MM.1S (cell line): ENCODE data around the gene IPO7.
"Not testable (repeated sequence)": the region's sequence is repeated elsewhere in the genome, so short reads cannot be mapped to it uniquely, and the experiment has no call there.

Source experiments
- DNase-seq: peaks from one replicate; pipeline ENCODE4 v3.0.0-alpha.2; 2015
- H2AFZ ChIP-seq: fragments of 300-600 bp; sonication (generic); 2 replicates; pipeline ENCODE4 v1.6.0; 2016; ENCODE audit warnings: antibody characterized with exemption, low read length
- H3F3A ChIP-seq: fragments of 300-600 bp; sonication (generic); 2 replicates; pipeline ENCODE4 v1.6.1; 2016; ENCODE audit warnings: mild to moderate bottlenecking, antibody characterized with exemption, low read length, moderate library complexity, mixed read lengths; ENCODE audit not compliant: insufficient read depth
- H3K27ac ChIP-seq: fragments of 300-600 bp; sonication (generic); 2 replicates; pipeline ENCODE4 v1.5.1; 2016; ENCODE audit warnings: mild to moderate bottlenecking, low read length
- H3K27me3 ChIP-seq: fragments of 300-600 bp; sonication (generic); replicated peaks from 2 replicates; pipeline ENCODE4 v1.6.0; 2016; ENCODE audit warnings: low read length; ENCODE audit not compliant: insufficient read depth
- H3K36me3 ChIP-seq: fragments of 300-600 bp; sonication (generic); replicated peaks from 2 replicates; pipeline ENCODE4 v1.6.1; 2016; ENCODE audit warnings: mild to moderate bottlenecking, low read length, mixed read lengths; ENCODE audit not compliant: insufficient read depth
- H3K4me1 ChIP-seq: fragments of 300-600 bp; sonication (generic); 2 replicates; pipeline ENCODE4 v1.6.1; 2016; ENCODE audit warnings: low read length, mixed read lengths
- H3K4me2 ChIP-seq: fragments of 300-600 bp; sonication (generic); 2 replicates; pipeline ENCODE4 v1.6.0; 2016; ENCODE audit warnings: low read depth, low read length
- H3K4me3 ChIP-seq: fragments of 300-600 bp; sonication (generic); 2 replicates; pipeline ENCODE4 v1.5.1; 2016; ENCODE audit warnings: low read length, mixed read lengths
- H3K79me2 ChIP-seq: fragments of 300-600 bp; sonication (generic); 2 replicates; pipeline ENCODE4 v1.6.1; 2016; ENCODE audit warnings: mixed run types, low read length, mixed read lengths
- H3K9ac ChIP-seq: fragments of 300-600 bp; sonication (generic); 2 replicates; pipeline ENCODE4 v1.6.1; 2016; ENCODE audit warnings: low read length, mixed read lengths
- H3K9me2 ChIP-seq: fragments of 300-600 bp; sonication (generic); replicated peaks from 2 replicates; pipeline ENCODE4 v1.6.1; 2016; ENCODE audit warnings: mild to moderate bottlenecking, low read length, mixed read lengths; ENCODE audit not compliant: insufficient read depth
- H3K9me3 ChIP-seq: fragments of 300-600 bp; sonication (generic); replicated peaks from 2 replicates; pipeline ENCODE4 v1.6.1; 2016; ENCODE audit warnings: mild to moderate bottlenecking, low read length, mixed read lengths; ENCODE audit not compliant: insufficient read depth
- H4K20me1 ChIP-seq: fragments of 300-600 bp; sonication (generic); 2 replicates; pipeline ENCODE4 v1.6.1; 2016; ENCODE audit warnings: mild to moderate bottlenecking, low read length, moderate library complexity, mixed read lengths; ENCODE audit not compliant: insufficient read depth
- CTCF ChIP-seq: fragments of 300-600 bp; sonication (generic); IDR thresholded peaks from 2 replicates; pipeline ENCODE4 v1.5.1; 2016; ENCODE audit warnings: antibody characterized with exemption, low read length, mixed read lengths
- EZH2 ChIP-seq: fragments of 300-600 bp; sonication (generic); optimal IDR thresholded peaks from 2 replicates; pipeline ENCODE3; 2017; ENCODE audit warnings: low read depth, mild to moderate bottlenecking, antibody characterized with exemption, low read length, mixed read lengths
- EZH2phosphoT487 ChIP-seq: fragments of 300-600 bp; sonication (generic); IDR thresholded peaks from 2 replicates; pipeline ENCODE4 v1.6.1; 2018; ENCODE audit warnings: antibody characterized with exemption, low read length

The IPO7 gene

GRCh38 chr11:9399466-9399865, 15.0 kb downstream of the IPO7 start:
- TF ChIP-seq EZH2 (no peak), EZH2phosphoT487 (no peak), CTCF (no peak)
- Histone ChIP-seq H4K20me1 (peaks cover 70% of the 10 kb centered on the region), H3K4me2 (no peak overlapping the region), H3K4me1 (no peaks in the 10 kb centered on the region), H3K27me3 (no peaks in the 10 kb centered on the region), H3K27ac (no peak overlapping the region), H3F3A (no peaks in the 10 kb centered on the region), H3K9me2 (no peaks in the 10 kb centered on the region), H3K9me3 (no peaks in the 10 kb centered on the region), H3K4me3 (no peak overlapping the region), H3K36me3 (peaks cover 5% of the 10 kb centered on the region; the same call in 1 of the 2 replicates), H2AFZ (no peak overlapping the region), H3K79me2 (peaks cover 100% of the 10 kb centered on the region), H3K9ac (no peak overlapping the region)
- DNase-seq = no peak

- H2AFZ ChIP-seq, H3K4me3 ChIP-seq, H3K9me3 ChIP-seq, H3F3A ChIP-seq, H3K9me2 ChIP-seq, H3K36me3 ChIP-seq, H3K4me2 ChIP-seq, DNase-seq, H3K27me3 ChIP-seq, H3K9ac ChIP-seq, H3K27ac ChIP-seq, H3K4me1 ChIP-seq: not testable (repeated sequence)
- H4K20me1 ChIP-seq = peaks cover 51% of the 10 kb centered on the region
- H3K79me2 ChIP-seq = peaks cover 100% of the 10 kb centered on the region
These were observed 17.4 kb downstream of the IPO7 start for GRCh38 chr11:9401884-9402283.

- Histone ChIP-seq H3K27me3 (no peaks in the 10 kb centered on the region), H3K36me3 (peaks cover 46% of the 10 kb centered on the region), H3K79me2 (peaks cover 6% of the 10 kb centered on the region; the same call in 1 of the 2 replicates), H2AFZ (no peak overlapping the region), H3F3A (0 out of 2 replicates have a peak, but pooled peaks cover 4% of the 10 kb centered on the region), H3K9ac (no peak overlapping the region), H3K9me3 (no peaks in the 10 kb centered on the region), H3K4me1 (no peaks in the 10 kb centered on the region), H3K27ac (no peak overlapping the region), H3K9me2 (no peaks in the 10 kb centered on the region), H3K4me3 (no peak overlapping the region), H4K20me1 (no peaks in the 10 kb centered on the region), H3K4me2 (no peak overlapping the region)
- TF ChIP-seq CTCF = no peak
- no peak for DNase-seq
These were observed 44.3 kb downstream of the IPO7 start for GRCh38 chr11:9428706-9429105.

GRCh38 chr11:9438611-9439010, 54.2 kb downstream of the IPO7 start:
- Histone ChIP-seq H4K20me1 (no peaks in the 10 kb centered on the region), H3K4me2 (no peak overlapping the region), H2AFZ (no peak overlapping the region), H3K4me3 (no peak overlapping the region), H3K9ac (no peak overlapping the region), H3K9me3 (no peaks in the 10 kb centered on the region), H3K79me2 (peaks cover 17% of the 10 kb centered on the region; the same call in 1 of the 2 replicates), H3K27ac (no peak overlapping the region), H3K9me2 (no peaks in the 10 kb centered on the region), H3F3A (no peaks in the 10 kb centered on the region), H3K36me3 (peaks cover 33% of the 10 kb centered on the region), H3K27me3 (no peaks in the 10 kb centered on the region), H3K4me1 (no peaks in the 10 kb centered on the region)
- no peak for DNase-seq
- TF ChIP-seq EZH2 (no peak), CTCF (no peak), EZH2phosphoT487 (no peak)
